ENCODE results near the gene DMRTC1. TPM values are rescaled to one million over a fixed set of nuclear protein-coding genes. Genes with fewer than 3 reads are reported as not detected.

DMRTC1 gene, protein sequence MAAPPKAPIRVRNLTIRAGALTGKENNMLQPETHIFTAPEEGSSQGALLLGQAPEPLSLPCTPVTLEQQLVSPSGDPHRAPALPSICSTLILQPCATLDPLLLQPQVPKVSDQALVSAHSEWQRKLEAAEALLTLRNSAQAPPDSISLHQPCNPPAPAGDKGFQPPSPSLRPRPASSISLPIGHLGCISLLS
- total RNA-seq, result not detected in 2 replicates

GRCh38 chrX:72943819-72944169 lies at the start of gene DMRTC1:
Gene DMRTC1 (minus strand): TSS chrX:72943837. CDS start chrX:72875694, 68,143 bp downstream.

GRCh38 chrX:72937906-72938305 lies 5.7 kb downstream of the DMRTC1 start, which contains the start of gene FAM236A:
Gene FAM236A (plus strand): TSS chrX:72938206. CDS start chrX:72938263, 57 bp downstream.

GRCh38 chrX:72912315-72912714 lies 31.3 kb downstream of the DMRTC1 start, which contains the start of gene FAM236C:
Gene FAM236C (plus strand): TSS chrX:72912615. CDS start chrX:72912715, 100 bp downstream.

Other genes starting within 250 kb of the DMRTC1 start
- 10.1 and 15.7 TPM in 2 replicates for gene PHKA1, start 229.5 kb downstream of the DMRTC1 start, total RNA-seq
- not detected in 2 replicates for gene DMRTC1B, start 166.9 kb downstream of the DMRTC1 start, total RNA-seq
- gene FAM236B, start 161.2 kb downstream of the DMRTC1 start, total RNA-seq, result not detected in 2 replicates
- gene FAM236D, start 135.6 kb downstream of the DMRTC1 start, total RNA-seq, result not detected in 2 replicates
- not detected in 2 replicates for gene FAM236C, start 31.2 kb downstream of the DMRTC1 start, total RNA-seq
- not detected in 2 replicates for gene FAM236A, start 5.6 kb downstream of the DMRTC1 start, total RNA-seq
- gene PABPC1L2B, start 59.1 kb upstream of the DMRTC1 start, total RNA-seq, result not detected in 2 replicates
- not detected in 2 replicates for gene PABPC1L2A, start 135.7 kb upstream of the DMRTC1 start, total RNA-seq

Measured in uterine smooth muscle cell (primary cell).